Hematopoietic multipotent progenitor cell treated with erythropoietin and hydrocortisone succinate and interleukin-3 and kit ligand, for 6 days (in vitro differentiated cells): ENCODE results near the gene PILRA.
A peak's percentile ranks its signal among the peaks of the same experiment; 100 is the strongest.
"Not testable (repeated sequence)": the region's sequence is repeated elsewhere in the genome, so short reads cannot be mapped to it uniquely, and the experiment has no call there.

ENCODE experiments used
- DNase-seq: peaks from one replicate; pipeline ENCODE4 v3.0.0-alpha.2; 2015

Gene PILRA

GRCh38 chr7:100381531-100382233 is 8.4 kb downstream of the PILRA start:
- not testable (repeated sequence) for DNase-seq

DNA sequence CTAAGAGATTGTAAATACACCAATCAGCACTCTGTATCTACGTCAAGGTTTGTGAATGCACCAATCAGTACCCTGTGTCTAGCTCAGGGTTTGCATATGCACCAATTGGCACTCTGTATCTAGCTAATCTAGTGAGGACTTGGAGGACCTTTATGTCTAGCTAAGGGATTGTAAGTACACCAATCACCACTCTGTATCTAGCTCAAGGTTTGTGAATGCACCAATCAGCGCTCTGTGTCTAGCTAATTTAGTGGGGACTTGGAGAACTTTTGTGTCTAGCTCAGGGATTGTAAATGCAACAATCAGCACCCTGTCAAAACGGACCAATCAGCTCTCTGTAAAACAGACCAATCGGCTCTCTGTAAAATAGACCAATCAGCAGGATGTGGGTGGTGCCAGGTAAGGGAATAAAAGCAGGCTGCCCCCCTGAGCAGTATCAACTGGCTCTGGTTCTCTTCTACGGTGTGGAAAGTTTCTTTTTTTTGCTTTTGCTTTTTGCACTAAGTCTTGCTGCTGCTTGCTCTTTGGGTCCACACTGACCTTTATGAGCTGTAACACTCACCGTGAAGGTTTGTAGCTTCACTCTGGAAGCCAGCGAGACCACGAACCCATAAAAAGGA is 9.1 kb downstream of the PILRA start:
- not testable (repeated sequence) for DNase-seq

DNA sequence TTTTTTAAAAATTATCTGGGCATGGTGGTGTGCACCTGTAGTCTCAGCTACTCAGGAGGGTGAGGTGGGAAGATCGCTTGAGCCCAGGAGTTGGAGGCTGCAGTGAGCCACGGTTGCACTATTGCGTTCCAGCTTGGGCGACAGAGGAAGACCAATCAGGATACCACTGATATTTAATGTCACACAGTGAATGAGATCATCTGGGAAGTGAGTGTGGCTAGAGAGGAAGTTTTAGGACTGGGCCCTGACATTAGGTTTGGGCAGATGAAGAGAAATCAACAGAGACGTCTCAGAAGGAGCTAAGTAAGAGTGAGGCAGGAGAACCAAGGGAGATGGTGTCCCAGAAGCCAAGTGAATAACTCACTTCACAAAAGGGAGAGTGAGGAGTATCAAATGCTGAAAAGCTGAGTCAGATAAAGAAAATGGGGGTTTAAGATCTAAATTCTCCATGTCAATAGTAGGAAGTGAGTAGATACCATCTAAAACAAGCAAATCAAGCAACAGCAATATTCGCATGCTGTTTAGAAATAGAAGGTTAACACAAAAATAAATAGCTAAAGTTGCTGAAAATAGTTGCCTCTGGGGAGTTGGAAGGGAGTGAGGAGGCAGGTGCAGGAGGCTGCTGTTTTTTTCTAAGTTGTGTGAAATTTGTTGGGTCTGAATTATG is 11.5 kb downstream of the PILRA start:
- no peak for DNase-seq

- DNase-seq: no peak
These were observed 13.7 kb downstream of the PILRA start for GRCh38 chr7:100386940-100387339.

DNA sequence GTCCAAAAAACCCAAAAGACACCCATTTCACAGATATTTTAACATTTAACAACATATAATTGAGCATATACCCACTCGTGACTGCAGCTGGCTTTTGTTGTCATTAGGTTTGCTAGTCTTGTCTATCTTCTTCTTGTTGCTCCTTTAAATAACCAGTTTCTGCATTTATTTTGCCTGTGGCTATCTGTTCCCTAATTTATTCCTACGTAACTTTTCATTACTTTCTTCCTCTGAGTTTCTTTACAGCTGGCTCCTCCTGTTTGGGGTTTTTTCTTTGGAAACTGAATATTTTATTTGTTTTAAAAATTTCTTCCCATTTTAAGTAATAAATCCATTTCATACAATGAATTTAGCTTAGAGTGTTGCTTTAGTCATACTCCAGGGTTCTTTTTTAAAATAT is 14.4 kb downstream of the PILRA start:
- DNase-seq: no peak

GRCh38 chr7:100389437-100390088 is 16.3 kb downstream of the PILRA start:
- no peak for DNase-seq

GRCh38 chr7:100390286-100391009 is 17.2 kb downstream of the PILRA start:
- DNase-seq: no peak

GRCh38 chr7:100393233-100393905 is 20.1 kb downstream of the PILRA start:
- no peak for DNase-seq

DNA sequence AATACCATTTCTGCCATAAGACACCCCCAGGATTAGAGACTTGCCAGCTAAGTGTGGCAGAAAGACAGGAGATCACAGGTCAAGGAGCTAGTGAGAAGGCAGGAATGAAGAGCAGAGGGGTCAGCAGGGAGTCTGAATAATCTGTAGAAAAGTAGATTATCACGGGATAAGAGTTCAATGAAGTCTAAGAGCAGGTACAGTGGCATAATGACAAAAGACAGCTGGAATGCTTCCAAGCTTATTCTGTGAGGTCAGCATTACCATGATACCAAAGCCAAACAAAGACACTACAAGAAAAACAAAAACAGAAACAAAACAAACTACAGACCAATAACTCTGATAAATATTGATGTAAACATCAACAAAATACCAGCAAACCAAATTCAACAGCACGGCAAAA is 20.8 kb downstream of the PILRA start:
- no peak for DNase-seq

DNA sequence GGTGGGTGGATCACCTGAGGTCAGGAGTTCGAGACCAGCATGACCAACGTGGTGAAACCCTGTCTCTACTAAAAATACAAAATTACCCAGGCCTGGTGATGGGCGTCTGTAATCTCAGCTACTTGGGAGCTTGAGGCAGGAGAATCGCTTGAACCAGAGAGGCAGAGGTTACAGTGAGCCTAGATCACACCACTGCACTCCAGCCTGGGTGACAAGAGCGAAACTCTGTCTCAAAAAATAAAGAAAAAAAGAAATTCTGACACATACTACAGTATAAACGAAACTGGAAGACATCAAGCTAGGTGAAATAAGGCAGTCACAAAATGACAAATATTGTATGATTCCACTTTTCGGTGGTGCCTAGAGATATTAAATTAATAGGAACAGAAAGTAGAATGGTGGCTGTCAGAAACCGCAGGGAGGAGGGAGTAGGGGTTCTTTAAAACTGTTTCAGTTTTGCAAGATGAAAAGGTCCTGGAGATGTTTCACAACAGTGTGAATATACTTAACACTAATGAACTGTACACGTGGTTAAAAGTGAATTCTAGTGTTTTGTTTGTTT is 23.2 kb downstream of the PILRA start:
- peak; percentile 34 for DNase-seq

DNA sequence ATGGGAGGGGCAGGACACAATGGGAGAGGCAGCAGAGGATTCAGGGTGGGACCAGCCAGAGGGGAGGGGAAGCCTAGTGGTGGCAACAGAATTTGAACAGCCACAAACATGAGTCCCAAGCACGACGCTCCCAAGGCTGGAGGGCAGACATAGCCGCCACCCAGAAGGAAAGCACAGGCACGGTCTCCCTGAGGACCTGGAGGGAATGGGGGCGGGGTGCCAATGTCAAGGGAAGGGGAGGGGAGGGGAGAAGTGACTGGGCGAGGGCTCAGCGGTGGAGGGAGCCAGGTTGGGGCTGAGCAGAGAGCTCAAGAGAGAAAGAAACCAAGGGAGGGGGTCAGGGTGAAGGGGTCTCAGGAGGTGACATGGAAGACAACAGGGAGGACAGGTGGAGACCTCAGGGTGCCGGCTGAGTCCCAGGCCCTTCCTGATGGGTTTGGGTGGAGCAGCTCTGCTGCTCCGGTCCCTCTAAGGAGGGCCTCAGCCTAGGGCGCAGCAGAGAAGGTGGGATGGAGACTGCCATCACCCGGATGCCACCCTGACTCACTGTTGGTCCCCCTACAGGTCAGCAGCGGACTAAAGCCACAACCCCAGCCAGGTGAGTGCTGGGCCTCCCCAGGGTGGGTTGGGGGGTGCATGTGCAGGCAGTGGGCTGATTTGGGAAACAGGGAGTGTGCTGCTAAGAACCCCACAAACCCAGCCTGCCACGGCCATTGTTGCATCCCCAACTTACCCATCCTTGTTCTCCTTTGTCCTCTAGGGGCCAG is 24.2 kb downstream of the PILRA start:
- DNase-seq: no peak

- DNase-seq: no peak
These were observed 25.0 kb downstream of the PILRA start for GRCh38 chr7:100398239-100398638.

DNA sequence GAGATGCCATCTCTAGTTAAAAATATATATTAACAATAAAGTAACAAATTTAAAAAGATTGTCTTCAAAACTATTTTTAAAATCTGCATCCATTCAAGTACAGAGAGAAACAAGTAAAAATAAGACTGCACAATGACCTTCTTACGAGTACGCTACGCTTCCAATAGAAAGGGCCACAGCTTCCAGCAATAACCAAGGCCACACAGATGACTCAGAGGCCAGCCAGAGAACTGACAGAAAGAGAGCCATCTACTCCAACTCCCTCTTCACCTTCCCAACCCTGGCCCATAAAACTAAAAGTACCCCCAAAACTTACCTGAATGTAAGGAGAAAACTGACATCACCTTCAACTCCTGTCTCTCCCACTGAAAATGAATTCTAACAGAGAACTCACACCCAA is 26.8 kb downstream of the PILRA start:
- DNase-seq: no peak

DNA sequence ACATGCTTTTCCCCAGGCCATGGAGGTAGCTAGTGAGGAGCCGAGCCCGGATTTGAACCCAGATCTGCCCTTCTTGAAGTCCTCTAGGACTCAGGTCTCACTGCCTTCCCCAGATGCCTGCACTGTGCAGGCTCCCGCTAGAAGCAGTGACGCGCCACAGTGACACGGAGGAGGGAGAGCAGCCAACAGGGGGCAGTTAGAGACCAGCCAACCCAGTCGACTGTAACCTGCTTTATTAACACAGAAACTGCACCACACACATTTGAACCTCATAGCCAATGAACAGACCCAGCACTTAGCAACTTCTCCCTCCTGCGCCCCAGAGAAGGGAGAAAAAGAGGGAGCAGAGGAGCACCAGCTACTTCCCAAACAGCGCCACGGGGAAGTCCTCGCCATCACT is 27.4 kb downstream of the PILRA start:
- peak; percentile 56 for DNase-seq

- DNase-seq: no peak
These were observed 28.5 kb downstream of the PILRA start for GRCh38 chr7:100401811-100402210.

DNA sequence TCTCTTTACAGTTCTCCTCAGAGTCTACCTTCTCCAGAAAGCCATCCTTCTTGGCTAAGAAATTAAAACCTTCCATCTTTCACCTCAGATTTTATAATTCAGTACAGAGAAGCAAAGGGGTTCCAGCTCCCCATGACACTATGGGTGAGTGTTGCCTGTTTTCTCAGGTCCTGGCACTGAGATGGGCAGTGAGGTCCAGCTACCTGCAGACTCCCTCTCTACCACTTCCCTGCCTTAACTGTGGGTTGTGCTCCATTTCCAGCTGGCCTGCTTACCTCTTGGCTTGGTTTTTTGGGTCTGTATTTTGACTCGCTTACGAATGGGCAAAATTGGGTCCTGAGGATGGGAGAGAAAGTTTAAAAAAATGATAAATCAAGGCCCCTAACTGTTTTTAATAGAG is 29.0 kb downstream of the PILRA start:
- DNase-seq: no peak

GRCh38 chr7:100406767-100407166 is 33.5 kb downstream of the PILRA start:
- DNase-seq: no peak

GRCh38 chr7:100407285-100408180 is 34.2 kb downstream of the PILRA start:
- DNase-seq: peak; percentile 87

GRCh38 chr7:100411101-100411500 is 37.8 kb downstream of the PILRA start:
- DNase-seq: no peak

DNA sequence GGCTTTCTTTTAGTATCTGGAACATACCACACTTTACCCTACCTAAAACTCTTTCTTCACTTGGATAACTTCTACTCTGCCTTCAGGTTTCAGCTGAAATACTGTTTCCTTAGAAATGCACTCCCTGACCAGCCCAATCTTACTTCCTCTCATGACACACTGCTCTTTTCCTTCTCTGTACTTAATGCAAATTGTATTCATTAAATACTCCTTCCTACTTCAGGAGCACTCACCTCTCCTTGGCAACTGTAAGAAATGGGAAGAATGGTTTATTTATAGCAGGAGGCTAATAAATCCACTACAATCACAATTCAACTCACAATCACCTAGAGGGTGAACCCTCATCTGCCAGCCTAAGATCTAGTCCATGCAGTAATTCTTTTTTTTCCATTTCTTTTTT is 40.1 kb downstream of the PILRA start:
- DNase-seq: no peak
